ENCODE results near the gene ZNF275. TPM values are rescaled to one million over a fixed set of nuclear protein-coding genes. Genes with fewer than 3 reads are reported as not detected.

The ZNF275 gene
- total RNA-seq, 1 experiment from 2014 or later, result 5.0 TPM

DNA sequence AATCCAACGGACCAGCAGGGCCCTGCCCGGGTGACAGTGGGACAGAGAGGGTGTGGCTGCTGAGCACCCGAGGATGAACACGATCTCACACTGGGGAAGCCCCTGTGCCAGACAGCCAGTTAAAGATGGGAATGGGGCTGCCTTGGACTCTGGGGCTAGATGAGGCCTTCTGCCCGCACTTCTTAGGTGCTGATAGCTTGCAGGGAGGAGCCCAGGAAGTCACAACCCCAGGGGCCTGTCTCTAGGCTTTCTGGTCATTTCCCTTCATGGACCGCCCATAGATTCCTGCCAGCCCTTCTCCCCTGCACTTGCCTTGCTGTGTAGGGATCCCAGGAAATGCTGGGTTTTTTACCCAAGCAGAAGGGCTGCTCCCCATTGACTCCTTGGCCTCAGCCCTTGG, 6.2 kb downstream of the ZNF275 start:
- intact Hi-C loops (cut with micrococcal nuclease; ENCODE audit: unreplicated experiment) (no loop called here), in situ Hi-C loops (cut with HindIII; ENCODE audit: low pct_unique_long_range_greater_than_20kb, low sequenced_read_pairs) (no loop called here)
- ATAC-seq (no peak), DNase-seq (ENCODE audit: low read depth, low spot score) (no peak)
- CTCF ChIA-PET, result no interaction called here
- no peak for TF ChIP-seq TCF7L2 (IDR thresholded peaks at IDR 0.05; ENCODE audit: low read depth, low read length)
- TF ChIP-seq POLR2AphosphoS5 (IDR thresholded peaks at IDR 0.05; ENCODE audit: low read depth, low read length), result no peak
- TF ChIP-seq, protein P1, sequence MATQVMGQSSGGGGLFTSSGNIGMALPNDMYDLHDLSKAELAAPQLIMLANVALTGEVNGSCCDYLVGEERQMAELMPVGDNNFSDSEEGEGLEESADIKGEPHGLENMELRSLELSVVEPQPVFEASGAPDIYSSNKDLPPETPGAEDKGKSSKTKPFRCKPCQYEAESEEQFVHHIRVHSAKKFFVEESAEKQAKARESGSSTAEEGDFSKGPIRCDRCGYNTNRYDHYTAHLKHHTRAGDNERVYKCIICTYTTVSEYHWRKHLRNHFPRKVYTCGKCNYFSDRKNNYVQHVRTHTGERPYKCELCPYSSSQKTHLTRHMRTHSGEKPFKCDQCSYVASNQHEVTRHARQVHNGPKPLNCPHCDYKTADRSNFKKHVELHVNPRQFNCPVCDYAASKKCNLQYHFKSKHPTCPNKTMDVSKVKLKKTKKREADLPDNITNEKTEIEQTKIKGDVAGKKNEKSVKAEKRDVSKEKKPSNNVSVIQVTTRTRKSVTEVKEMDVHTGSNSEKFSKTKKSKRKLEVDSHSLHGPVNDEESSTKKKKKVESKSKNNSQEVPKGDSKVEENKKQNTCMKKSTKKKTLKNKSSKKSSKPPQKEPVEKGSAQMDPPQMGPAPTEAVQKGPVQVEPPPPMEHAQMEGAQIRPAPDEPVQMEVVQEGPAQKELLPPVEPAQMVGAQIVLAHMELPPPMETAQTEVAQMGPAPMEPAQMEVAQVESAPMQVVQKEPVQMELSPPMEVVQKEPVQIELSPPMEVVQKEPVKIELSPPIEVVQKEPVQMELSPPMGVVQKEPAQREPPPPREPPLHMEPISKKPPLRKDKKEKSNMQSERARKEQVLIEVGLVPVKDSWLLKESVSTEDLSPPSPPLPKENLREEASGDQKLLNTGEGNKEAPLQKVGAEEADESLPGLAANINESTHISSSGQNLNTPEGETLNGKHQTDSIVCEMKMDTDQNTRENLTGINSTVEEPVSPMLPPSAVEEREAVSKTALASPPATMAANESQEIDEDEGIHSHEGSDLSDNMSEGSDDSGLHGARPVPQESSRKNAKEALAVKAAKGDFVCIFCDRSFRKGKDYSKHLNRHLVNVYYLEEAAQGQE (IDR thresholded peaks at IDR 0.05; ENCODE audit: insufficient read depth in 1 of 2, low read depth in 2 of 2, low read length in 1 of 2), result no peak
- TF ChIP-seq SIN3A (IDR thresholded peaks at IDR 0.05; ENCODE audit: borderline replicate concordance, insufficient read depth, low read depth, low read length), result no peak
- TF ChIP-seq, protein P2, sequence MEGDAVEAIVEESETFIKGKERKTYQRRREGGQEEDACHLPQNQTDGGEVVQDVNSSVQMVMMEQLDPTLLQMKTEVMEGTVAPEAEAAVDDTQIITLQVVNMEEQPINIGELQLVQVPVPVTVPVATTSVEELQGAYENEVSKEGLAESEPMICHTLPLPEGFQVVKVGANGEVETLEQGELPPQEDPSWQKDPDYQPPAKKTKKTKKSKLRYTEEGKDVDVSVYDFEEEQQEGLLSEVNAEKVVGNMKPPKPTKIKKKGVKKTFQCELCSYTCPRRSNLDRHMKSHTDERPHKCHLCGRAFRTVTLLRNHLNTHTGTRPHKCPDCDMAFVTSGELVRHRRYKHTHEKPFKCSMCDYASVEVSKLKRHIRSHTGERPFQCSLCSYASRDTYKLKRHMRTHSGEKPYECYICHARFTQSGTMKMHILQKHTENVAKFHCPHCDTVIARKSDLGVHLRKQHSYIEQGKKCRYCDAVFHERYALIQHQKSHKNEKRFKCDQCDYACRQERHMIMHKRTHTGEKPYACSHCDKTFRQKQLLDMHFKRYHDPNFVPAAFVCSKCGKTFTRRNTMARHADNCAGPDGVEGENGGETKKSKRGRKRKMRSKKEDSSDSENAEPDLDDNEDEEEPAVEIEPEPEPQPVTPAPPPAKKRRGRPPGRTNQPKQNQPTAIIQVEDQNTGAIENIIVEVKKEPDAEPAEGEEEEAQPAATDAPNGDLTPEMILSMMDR (IDR thresholded peaks at IDR 0.05), result no peak
- POLR2A ChIA-PET, result no interaction called here
- Histone ChIP-seq H3K9me3 (ENCODE audit: control insufficient read depth, insufficient read depth, low read depth, low read length) (no peaks in the 10 kb centered on the region), H3K4me1 (ENCODE audit: control insufficient read depth, insufficient read depth, low read length) (no peaks in the 10 kb centered on the region), H3K36me3 (ENCODE audit: control insufficient read depth, insufficient read depth, low read length) (no peaks in the 10 kb centered on the region), H3K27ac (ENCODE audit: low read length) (no peak overlapping the region), H3K27me3 (ENCODE audit: control insufficient read depth, insufficient read depth, low read length) (no peaks in the 10 kb centered on the region), H3K4me3 (ENCODE audit: low read depth in 2 of 2, low read length in 2 of 2) (no peak overlapping the region)
- no TSS peak for BruUV-seq (replicated peaks)

DNA sequence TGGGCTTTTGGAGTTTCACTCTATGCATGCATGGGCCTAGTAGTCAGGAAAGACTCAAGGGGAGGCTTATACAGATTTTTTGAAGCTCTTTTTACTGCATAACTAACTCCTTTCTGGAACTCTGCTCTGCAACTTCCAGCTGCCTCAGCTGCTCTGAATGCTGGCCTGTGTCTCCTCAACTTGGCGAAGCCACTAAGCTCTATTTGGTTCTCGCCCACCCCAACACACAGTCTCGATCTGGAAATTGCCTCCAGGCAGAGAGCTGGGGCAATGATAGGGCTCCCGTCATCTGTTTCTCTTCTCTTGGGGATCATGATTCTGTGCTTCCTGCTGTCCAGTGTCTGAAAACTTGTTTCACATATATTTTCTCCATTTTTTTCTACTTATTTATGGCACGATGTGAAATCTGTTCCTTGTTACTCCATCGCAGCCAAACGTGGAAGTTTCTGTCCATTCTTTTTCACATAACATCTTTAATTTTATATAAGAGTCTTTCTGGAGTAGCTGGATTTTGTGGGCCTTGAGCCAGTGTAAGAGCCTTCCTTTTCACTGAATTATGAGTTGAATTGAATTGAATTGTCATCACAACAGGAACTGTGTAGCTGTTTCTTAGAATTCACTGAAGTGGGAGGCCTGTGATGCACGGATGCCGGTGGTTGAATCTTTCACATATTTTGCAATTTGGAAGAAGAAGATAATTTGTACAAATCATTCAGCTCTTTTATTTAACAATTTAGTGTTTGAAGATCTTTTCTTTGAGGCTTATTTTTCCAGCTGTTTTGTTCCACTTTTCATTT, 9.0 kb downstream of the ZNF275 start:
- Histone ChIP-seq H3K9me3 (ENCODE audit: control insufficient read depth, insufficient read depth, low read depth, low read length) (no peaks in the 10 kb centered on the region), H3K4me1 (ENCODE audit: control insufficient read depth, insufficient read depth, low read length) (no peaks in the 10 kb centered on the region), H3K27ac (ENCODE audit: low read length) (no peak overlapping the region), H3K36me3 (ENCODE audit: control insufficient read depth, insufficient read depth, low read length) (no peaks in the 10 kb centered on the region), H3K4me3 (ENCODE audit: low read depth in 2 of 2, low read length in 2 of 2) (no peak overlapping the region), H3K27me3 (ENCODE audit: control insufficient read depth, insufficient read depth, low read length) (no peaks in the 10 kb centered on the region)
- ATAC-seq (no peak), DNase-seq (ENCODE audit: low read depth, low spot score) (no peak)
- in situ Hi-C loops (cut with HindIII; ENCODE audit: low pct_unique_long_range_greater_than_20kb, low sequenced_read_pairs), result no loop called here
- intact Hi-C loops (cut with micrococcal nuclease; ENCODE audit: unreplicated experiment), result no loop called here
- TF ChIP-seq, protein P1 (IDR thresholded peaks at IDR 0.05; ENCODE audit: insufficient read depth in 1 of 2, low read depth in 2 of 2, low read length in 1 of 2), result no peak
- no peak for TF ChIP-seq TCF7L2 (IDR thresholded peaks at IDR 0.05; ENCODE audit: low read depth, low read length)
- TF ChIP-seq POLR2AphosphoS5 (IDR thresholded peaks at IDR 0.05; ENCODE audit: low read depth, low read length), result no peak
- no peak for TF ChIP-seq SIN3A (IDR thresholded peaks at IDR 0.05; ENCODE audit: borderline replicate concordance, insufficient read depth, low read depth, low read length)
- TF ChIP-seq, protein P2 (IDR thresholded peaks at IDR 0.05), result no peak
- ChIA-PET POLR2A (no interaction called here), CTCF (no interaction called here)
- BruUV-seq (replicated peaks), result no TSS peak

Data from Panc1 (cell line).